Activated CD8-positive, alpha-beta memory T cell treated with anti-CD3 and anti-CD28 coated beads, Interleukin-2, amount 50 U/mL, for 1 hour (primary cell): ENCODE measurements around the gene TRIB2.

ENCODE experiments used
- DNase-seq: peaks from one replicate; pipeline ENCODE4 v3.0.0-alpha.2; 2020; ENCODE audit errors: extremely low read depth

TRIB2 gene

GRCh38 chr2:12778811-12779579, 62.3 kb downstream of the TRIB2 start:
- no peak for DNase-seq

DNA sequence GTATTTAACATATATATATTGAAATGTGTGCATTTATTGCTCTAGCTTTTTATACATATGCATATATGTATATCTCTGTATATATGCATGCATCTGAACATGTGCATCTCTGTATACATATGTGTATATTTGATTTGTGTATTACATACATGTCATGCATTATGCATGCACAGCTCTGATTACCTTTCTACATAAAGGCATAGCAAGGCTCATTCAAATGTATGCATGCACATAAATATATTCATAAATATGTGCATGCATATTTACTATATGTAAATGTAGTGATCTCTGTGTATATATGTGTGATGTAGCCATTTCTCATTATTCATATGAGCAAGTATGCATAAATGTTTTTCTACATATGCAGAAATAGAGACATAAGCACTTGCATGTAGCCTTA, 64.6 kb downstream of the TRIB2 start:
- no peak for DNase-seq

DNA sequence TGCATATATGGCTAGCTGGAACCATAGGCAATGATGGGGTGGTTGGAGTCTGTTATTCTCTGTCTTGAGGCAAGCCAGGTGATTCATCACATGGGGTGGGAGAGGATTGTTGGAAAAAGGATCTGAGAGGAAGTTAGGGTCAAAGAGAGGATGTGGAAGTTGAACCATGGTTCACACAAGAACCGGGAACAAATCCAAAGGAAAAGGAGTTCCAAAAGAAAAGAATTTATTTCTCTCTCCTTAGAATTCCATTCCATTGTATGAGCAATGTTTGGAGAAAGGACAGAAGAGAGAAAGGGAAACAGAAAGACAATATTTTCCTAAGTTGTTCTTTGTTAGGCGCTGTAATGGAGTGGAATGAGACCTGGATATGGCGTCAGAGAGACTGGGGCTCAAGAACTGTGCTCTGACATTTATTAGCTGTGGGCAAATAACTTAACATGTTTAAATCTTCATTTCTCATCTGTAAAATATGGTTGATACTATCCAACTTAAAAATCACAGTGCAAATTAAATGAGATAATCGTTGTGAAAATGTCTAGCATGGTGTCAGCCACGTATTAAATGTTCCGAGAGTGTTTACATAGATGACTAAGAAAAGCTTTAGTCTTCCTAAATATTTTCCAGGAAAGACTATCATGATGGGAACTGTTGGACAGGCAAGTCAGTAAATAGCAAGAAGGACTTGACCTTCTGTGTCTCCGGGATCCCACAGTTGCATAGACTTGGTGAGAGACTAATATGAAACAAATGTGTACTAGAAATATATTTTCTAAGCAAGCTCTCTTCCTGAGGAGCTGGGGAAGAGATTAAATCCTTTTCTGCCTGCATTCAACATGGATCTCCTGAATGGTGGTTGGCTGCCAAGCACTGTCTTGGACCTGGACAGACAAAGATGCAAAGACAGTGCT, 71.4 kb downstream of the TRIB2 start:
- no peak for DNase-seq

GRCh38 chr2:12791906-12792305, 75.2 kb downstream of the TRIB2 start:
- no peak for DNase-seq
